ENCODE results near the gene SRM.

- no peak for TF ChIP-seq CTCF (IDR thresholded peaks at IDR 0.05; ENCODE audit: insufficient read depth, low read length)
- no peak for TF ChIP-seq POLR2AphosphoS5 (IDR thresholded peaks at IDR 0.05; ENCODE audit: low read depth)
- TF ChIP-seq GABPA (IDR thresholded peaks at IDR 0.05; ENCODE audit: low read depth), result no peak
- no peak for TF ChIP-seq REST (IDR thresholded peaks at IDR 0.05; ENCODE audit: insufficient replicate concordance, low read depth)
- TF ChIP-seq SPI1 (IDR thresholded peaks at IDR 0.05; ENCODE audit: borderline replicate concordance, low read depth), result no peak
Measured at GRCh38 chr1:11041048-11041447, 18.8 kb downstream of the SRM start.
